ENCODE data around the gene LRRC15. TPM values are rescaled to one million over a fixed set of nuclear protein-coding genes. Genes with fewer than 3 reads are reported as not detected.

Gene LRRC15
- total RNA-seq, 1 donor from 2014 or later = not detected

GRCh38 chr3:194339840-194340239 is 29.7 kb downstream of the LRRC15 start:
- Mint-ChIP-seq H3K9me3 (no peaks in the 10 kb centered on the region), H3K4me1 (no peaks in the 10 kb centered on the region), H3K27ac (no peak overlapping the region), H3K27me3 (peaks cover 12% of the 10 kb centered on the region), H3K4me3 (no peak overlapping the region), H3K36me3 (ENCODE audit: low read depth) (no peaks in the 10 kb centered on the region)
- TF ChIP-seq CTCF (IDR thresholded peaks at IDR 0.05) = no peak
- intact Hi-C loops (cut with micrococcal nuclease) = loop anchor here (10.0 kb wide), 1 partner anchor 1525 kb away; no protein-coding TSS in a partner anchor
- POLR2A ChIA-PET = no interaction called here
- CTCF ChIA-PET = interaction anchor here (1.5 kb wide), 1 partner anchor 11 kb away, joined by 3 read pairs; no protein-coding TSS in a partner anchor
- ATAC-seq (ENCODE audit: low read depth) (no peak), DNase-seq (no peak)

GRCh38 chr3:194339356-194339755 is 30.2 kb downstream of the LRRC15 start:
- no peaks in the 10 kb centered on the region for H3K4me1 Mint-ChIP-seq
- H3K4me3 Mint-ChIP-seq = no peak overlapping the region
- intact Hi-C loops (cut with micrococcal nuclease) = no loop called here
- ATAC-seq (ENCODE audit: low read depth) = no peak
- DNase-seq = no peak
- no peak overlapping the region for H3K27ac Mint-ChIP-seq
- peaks cover 10% of the 10 kb centered on the region for H3K27me3 Mint-ChIP-seq
- H3K36me3 Mint-ChIP-seq (ENCODE audit: low read depth) = no peaks in the 10 kb centered on the region
- ChIA-PET POLR2A (no interaction called here), CTCF (interaction anchor here (1.5 kb wide), 1 partner anchor 11 kb away, joined by 3 read pairs; no protein-coding TSS in a partner anchor)
- no peak for TF ChIP-seq CTCF (IDR thresholded peaks at IDR 0.05)
- no peaks in the 10 kb centered on the region for H3K9me3 Mint-ChIP-seq

- Mint-ChIP-seq H3K27ac (no peak overlapping the region), H3K27me3 (peaks cover 16% of the 10 kb centered on the region), H3K4me3 (no peak overlapping the region), H3K9me3 (no peaks in the 10 kb centered on the region), H3K36me3 (ENCODE audit: low read depth) (no peaks in the 10 kb centered on the region), H3K4me1 (peaks cover 7% of the 10 kb centered on the region)
- ATAC-seq (ENCODE audit: low read depth) (no peak), DNase-seq (no peak)
- TF ChIP-seq CTCF (IDR thresholded peaks at IDR 0.05) = no peak
- ChIA-PET POLR2A (no interaction called here), CTCF (interaction anchor here (1.5 kb wide), 1 partner anchor 10 kb away, joined by 3 read pairs; no protein-coding TSS in a partner anchor)
- intact Hi-C loops (cut with micrococcal nuclease) = no loop called here
Measured at GRCh38 chr3:194337965-194338753, 31.4 kb downstream of the LRRC15 start.

GRCh38 chr3:194336601-194337355 is 32.8 kb downstream of the LRRC15 start:
- intact Hi-C loops (cut with micrococcal nuclease) = no loop called here
- POLR2A ChIA-PET = no interaction called here

More at GRCh38 chr3:194336601-194337355, 32.8 kb downstream of the LRRC15 start:
- ATAC-seq (ENCODE audit: low read depth) = no peak
- peaks cover 24% of the 10 kb centered on the region for H3K27me3 Mint-ChIP-seq
- no peaks in the 10 kb centered on the region for H3K9me3 Mint-ChIP-seq
- no peak overlapping the region for H3K4me3 Mint-ChIP-seq
- no peaks in the 10 kb centered on the region for H3K36me3 Mint-ChIP-seq (ENCODE audit: low read depth)
- CTCF ChIA-PET = interaction anchor here (0.7 to 4.6 kb wide), 3 partner anchors 8 to 671 kb away, joined by 3 to 55 read pairs (median 3); no protein-coding TSS in a partner anchor
- no peak for DNase-seq
- no peak for TF ChIP-seq CTCF (IDR thresholded peaks at IDR 0.05)
- H3K27ac Mint-ChIP-seq = no peak overlapping the region
- H3K4me1 Mint-ChIP-seq = peaks cover 7% of the 10 kb centered on the region
